Measurements from ENCODE around the gene SLC30A9.

Gene SLC30A9

DNA sequence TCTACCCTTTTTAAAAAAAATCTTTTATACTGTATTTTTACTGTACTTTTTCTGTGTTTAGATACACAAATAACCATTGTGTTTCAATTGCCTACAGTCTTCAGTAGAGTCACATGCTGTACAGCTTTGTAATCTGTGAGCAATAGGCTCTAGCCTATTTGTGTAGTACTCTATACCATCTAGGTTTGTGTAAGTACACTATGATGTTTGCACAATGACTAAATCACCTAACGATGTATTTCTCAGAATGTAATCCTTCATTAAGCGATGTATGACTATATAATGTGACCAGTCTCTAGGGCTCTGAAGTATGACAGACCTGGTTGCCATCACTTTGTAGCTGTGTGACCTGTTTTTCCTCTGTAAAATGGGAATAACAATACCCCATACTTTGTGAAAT, 22.9 kb upstream of the SLC30A9 start:
- 100% methylated on average over 2 of the region's 2 CpGs for WGBS
- Histone ChIP-seq H3K27ac (ENCODE audit: low read length, poor library complexity, severe bottlenecking) (no peak overlapping the region), H3K14ac (ENCODE audit: low read length in 2 of 2) (no peak overlapping the region), H3K4me3 (ENCODE audit: insufficient read depth in 1 of 2, low read depth in 1 of 2, low read length in 2 of 2) (no peak overlapping the region), H3K4me1 (ENCODE audit: control insufficient read depth, insufficient read depth, low read depth, low read length) (no peaks in the 10 kb centered on the region), H2BK15ac (ENCODE audit: low read depth, poor library complexity, severe bottlenecking) (no peak overlapping the region), H2AK5ac (ENCODE audit: low read length, severe bottlenecking) (no peak overlapping the region), H2AFZ (ENCODE audit: low read depth, low read length) (no peak overlapping the region), H2BK5ac (ENCODE audit: low read depth, low read length, poor library complexity, severe bottlenecking) (no peak overlapping the region), H3K9ac (ENCODE audit: low read length) (no peak overlapping the region), H3K9me3 (ENCODE audit: control insufficient read depth, low read length) (peaks cover 4% of the 10 kb centered on the region), H2BK120ac (ENCODE audit: low read depth, low read length) (no peak overlapping the region), H2BK12ac (ENCODE audit: low read length in 2 of 2) (no peak overlapping the region), H3K4ac (ENCODE audit: low read depth in 1 of 2, low read length in 2 of 2) (no peak overlapping the region), H3K27me3 (ENCODE audit: control insufficient read depth in 1 of 2, insufficient read depth in 1 of 2, low read length in 2 of 2) (no peaks in the 10 kb centered on the region), H3K36me3 (ENCODE audit: control insufficient read depth in 1 of 2, insufficient read depth in 2 of 2, low read depth in 1 of 2, low read length in 2 of 2) (no peaks in the 10 kb centered on the region), H4K91ac (ENCODE audit: low read length) (no peak overlapping the region), H3K4me2 (ENCODE audit: low read length, poor library complexity, severe bottlenecking) (no peak overlapping the region), H3K23ac (ENCODE audit: low read length in 2 of 2) (no peak overlapping the region), H3K79me1 (replicated peaks; ENCODE audit: low read length, poor library complexity, severe bottlenecking) (no peaks in the 10 kb centered on the region), H4K8ac (ENCODE audit: low read length) (no peak overlapping the region), H3K18ac (ENCODE audit: low read depth in 1 of 2, low read length in 2 of 2) (no peak overlapping the region)
- no peak for DNase-seq

DNA sequence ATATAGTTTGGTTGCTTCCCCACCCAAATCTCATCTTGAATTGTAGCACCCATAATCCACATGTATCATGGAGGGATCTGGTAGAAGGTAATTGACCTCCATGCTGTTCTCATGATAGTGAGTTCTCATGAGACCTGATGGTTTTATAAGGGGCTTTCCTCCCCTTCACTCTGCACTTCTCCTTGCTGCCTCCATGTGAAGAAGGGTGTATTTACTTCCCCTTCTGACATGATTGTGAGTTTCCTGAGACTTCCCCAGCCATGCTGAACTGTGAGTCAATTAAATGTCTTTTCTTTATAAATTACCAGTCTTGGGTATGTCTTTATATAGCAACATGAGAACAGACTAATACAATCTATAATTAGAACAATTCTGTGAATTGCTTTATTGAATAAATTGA, 20.7 kb upstream of the SLC30A9 start:
- Histone ChIP-seq H4K91ac (ENCODE audit: low read length) (no peak overlapping the region), H3K4me2 (ENCODE audit: low read length, poor library complexity, severe bottlenecking) (no peak overlapping the region), H3K4ac (ENCODE audit: low read depth in 1 of 2, low read length in 2 of 2) (no peak overlapping the region), H3K9ac (ENCODE audit: low read length) (no peak overlapping the region), H2BK5ac (ENCODE audit: low read depth, low read length, poor library complexity, severe bottlenecking) (no peak overlapping the region), H4K8ac (ENCODE audit: low read length) (no peak overlapping the region), H3K14ac (ENCODE audit: low read length in 2 of 2) (no peak overlapping the region), H3K4me1 (ENCODE audit: control insufficient read depth, insufficient read depth, low read depth, low read length) (no peaks in the 10 kb centered on the region), H3K23ac (ENCODE audit: low read length in 2 of 2) (no peak overlapping the region), H2AK5ac (ENCODE audit: low read length, severe bottlenecking) (no peak overlapping the region), H3K79me1 (replicated peaks; ENCODE audit: low read length, poor library complexity, severe bottlenecking) (no peaks in the 10 kb centered on the region), H2AFZ (ENCODE audit: low read depth, low read length) (no peak overlapping the region), H2BK12ac (ENCODE audit: low read length in 2 of 2) (no peak overlapping the region), H3K36me3 (ENCODE audit: control insufficient read depth in 1 of 2, insufficient read depth in 2 of 2, low read depth in 1 of 2, low read length in 2 of 2) (no peaks in the 10 kb centered on the region), H3K27me3 (ENCODE audit: control insufficient read depth in 1 of 2, insufficient read depth in 1 of 2, low read length in 2 of 2) (no peaks in the 10 kb centered on the region), H3K18ac (ENCODE audit: low read depth in 1 of 2, low read length in 2 of 2) (no peak overlapping the region), H2BK15ac (ENCODE audit: low read depth, poor library complexity, severe bottlenecking) (no peak overlapping the region), H3K9me3 (ENCODE audit: control insufficient read depth, low read length) (peaks cover 4% of the 10 kb centered on the region), H2BK120ac (ENCODE audit: low read depth, low read length) (no peak overlapping the region), H3K4me3 (ENCODE audit: insufficient read depth in 1 of 2, low read depth in 1 of 2, low read length in 2 of 2) (no peak overlapping the region), H3K27ac (ENCODE audit: low read length, poor library complexity, severe bottlenecking) (no peak overlapping the region)
- DNase-seq, result no peak

DNA sequence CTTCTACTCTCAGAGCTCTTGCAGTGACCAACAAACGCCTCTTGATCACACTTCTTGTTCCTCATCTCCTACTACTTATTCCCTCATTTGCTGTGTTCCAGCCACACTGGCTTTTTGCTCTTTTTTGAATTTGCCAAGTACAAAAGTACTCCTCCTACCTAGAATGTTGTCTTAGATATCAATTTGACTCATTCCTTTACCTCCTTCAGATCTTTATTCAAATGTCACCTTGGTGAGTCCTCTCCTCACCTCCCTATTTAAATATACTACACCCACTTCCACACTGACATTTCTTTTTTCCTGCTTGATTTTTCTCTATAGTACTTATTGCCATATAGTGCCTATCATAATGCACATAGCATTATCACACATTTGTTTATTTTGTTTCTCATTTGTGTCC, 15.0 kb upstream of the SLC30A9 start:
- Histone ChIP-seq H3K27ac (ENCODE audit: low read length, poor library complexity, severe bottlenecking) (no peak overlapping the region), H2AK5ac (ENCODE audit: low read length, severe bottlenecking) (no peak overlapping the region), H3K27me3 (ENCODE audit: control insufficient read depth in 1 of 2, insufficient read depth in 1 of 2, low read length in 2 of 2) (no peaks in the 10 kb centered on the region), H2BK5ac (ENCODE audit: low read depth, low read length, poor library complexity, severe bottlenecking) (no peak overlapping the region), H2AFZ (ENCODE audit: low read depth, low read length) (no peak overlapping the region), H3K9ac (ENCODE audit: low read length) (no peak overlapping the region), H3K23ac (ENCODE audit: low read length in 2 of 2) (no peak overlapping the region), H4K8ac (ENCODE audit: low read length) (no peak overlapping the region), H4K91ac (ENCODE audit: low read length) (no peak overlapping the region), H2BK12ac (ENCODE audit: low read length in 2 of 2) (no peak overlapping the region), H3K4me2 (ENCODE audit: low read length, poor library complexity, severe bottlenecking) (no peak overlapping the region), H3K4me1 (ENCODE audit: control insufficient read depth, insufficient read depth, low read depth, low read length) (no peaks in the 10 kb centered on the region), H3K4ac (ENCODE audit: low read depth in 1 of 2, low read length in 2 of 2) (no peak overlapping the region), H3K9me3 (ENCODE audit: control insufficient read depth, low read length) (no peaks in the 10 kb centered on the region), H3K4me3 (ENCODE audit: insufficient read depth in 1 of 2, low read depth in 1 of 2, low read length in 2 of 2) (no peak overlapping the region), H3K79me1 (replicated peaks; ENCODE audit: low read length, poor library complexity, severe bottlenecking) (no peaks in the 10 kb centered on the region), H2BK120ac (ENCODE audit: low read depth, low read length) (no peak overlapping the region), H3K36me3 (ENCODE audit: control insufficient read depth in 1 of 2, insufficient read depth in 2 of 2, low read depth in 1 of 2, low read length in 2 of 2) (no peaks in the 10 kb centered on the region), H3K18ac (ENCODE audit: low read depth in 1 of 2, low read length in 2 of 2) (no peak overlapping the region), H3K14ac (ENCODE audit: low read length in 2 of 2) (no peak overlapping the region), H2BK15ac (ENCODE audit: low read depth, poor library complexity, severe bottlenecking) (no peak overlapping the region)
- no peak for DNase-seq
- WGBS, result 92% methylated on average over 1 of the region's 1 CpG

- no peak overlapping the region for H3K9ac ChIP-seq (ENCODE audit: low read length)
Observed at GRCh38 chr4:41976775-41977516, 13.4 kb upstream of the SLC30A9 start.

More at GRCh38 chr4:41976775-41977516, 13.4 kb upstream of the SLC30A9 start:
- no peak overlapping the region for H3K4me3 ChIP-seq (ENCODE audit: insufficient read depth in 1 of 2, low read depth in 1 of 2, low read length in 2 of 2)
- H3K14ac ChIP-seq (ENCODE audit: low read length in 2 of 2), result no peak overlapping the region
- no peaks in the 10 kb centered on the region for H3K4me1 ChIP-seq (ENCODE audit: control insufficient read depth, insufficient read depth, low read depth, low read length)
- no peak overlapping the region for H3K4me2 ChIP-seq (ENCODE audit: low read length, poor library complexity, severe bottlenecking)
- peak; percentile 45 for DNase-seq
- H2BK5ac ChIP-seq (ENCODE audit: low read depth, low read length, poor library complexity, severe bottlenecking), result no peak overlapping the region
- no peaks in the 10 kb centered on the region for H3K79me1 ChIP-seq (replicated peaks; ENCODE audit: low read length, poor library complexity, severe bottlenecking)
- H3K9me3 ChIP-seq (ENCODE audit: control insufficient read depth, low read length), result no peaks in the 10 kb centered on the region
- no peak overlapping the region for H3K27ac ChIP-seq (ENCODE audit: low read length, poor library complexity, severe bottlenecking)
- H2BK15ac ChIP-seq (ENCODE audit: low read depth, poor library complexity, severe bottlenecking), result no peak overlapping the region
- no peaks in the 10 kb centered on the region for H3K27me3 ChIP-seq (ENCODE audit: control insufficient read depth in 1 of 2, insufficient read depth in 1 of 2, low read length in 2 of 2)
- H2BK120ac ChIP-seq (ENCODE audit: low read depth, low read length), result no peak overlapping the region
- WGBS, result 15% methylated on average over 1 of the region's 1 CpG
- no peak overlapping the region for H2BK12ac ChIP-seq (ENCODE audit: low read length in 2 of 2)
- no peak overlapping the region for H4K91ac ChIP-seq (ENCODE audit: low read length)
- peak overlapping the region; percentile 46 for H2AFZ ChIP-seq (ENCODE audit: low read depth, low read length)
- no peak overlapping the region for H3K18ac ChIP-seq (ENCODE audit: low read depth in 1 of 2, low read length in 2 of 2)
- no peak overlapping the region for H2AK5ac ChIP-seq (ENCODE audit: low read length, severe bottlenecking)
- H3K36me3 ChIP-seq (ENCODE audit: control insufficient read depth in 1 of 2, insufficient read depth in 2 of 2, low read depth in 1 of 2, low read length in 2 of 2), result no peaks in the 10 kb centered on the region
- peak overlapping the region; percentile 74 for H4K8ac ChIP-seq (ENCODE audit: low read length)
- no peak overlapping the region for H3K4ac ChIP-seq (ENCODE audit: low read depth in 1 of 2, low read length in 2 of 2)
- no peak overlapping the region for H3K23ac ChIP-seq (ENCODE audit: low read length in 2 of 2)
